Measurements from ENCODE around the gene OLFM4.

The OLFM4 gene, protein sequence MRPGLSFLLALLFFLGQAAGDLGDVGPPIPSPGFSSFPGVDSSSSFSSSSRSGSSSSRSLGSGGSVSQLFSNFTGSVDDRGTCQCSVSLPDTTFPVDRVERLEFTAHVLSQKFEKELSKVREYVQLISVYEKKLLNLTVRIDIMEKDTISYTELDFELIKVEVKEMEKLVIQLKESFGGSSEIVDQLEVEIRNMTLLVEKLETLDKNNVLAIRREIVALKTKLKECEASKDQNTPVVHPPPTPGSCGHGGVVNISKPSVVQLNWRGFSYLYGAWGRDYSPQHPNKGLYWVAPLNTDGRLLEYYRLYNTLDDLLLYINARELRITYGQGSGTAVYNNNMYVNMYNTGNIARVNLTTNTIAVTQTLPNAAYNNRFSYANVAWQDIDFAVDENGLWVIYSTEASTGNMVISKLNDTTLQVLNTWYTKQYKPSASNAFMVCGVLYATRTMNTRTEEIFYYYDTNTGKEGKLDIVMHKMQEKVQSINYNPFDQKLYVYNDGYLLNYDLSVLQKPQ

DNA sequence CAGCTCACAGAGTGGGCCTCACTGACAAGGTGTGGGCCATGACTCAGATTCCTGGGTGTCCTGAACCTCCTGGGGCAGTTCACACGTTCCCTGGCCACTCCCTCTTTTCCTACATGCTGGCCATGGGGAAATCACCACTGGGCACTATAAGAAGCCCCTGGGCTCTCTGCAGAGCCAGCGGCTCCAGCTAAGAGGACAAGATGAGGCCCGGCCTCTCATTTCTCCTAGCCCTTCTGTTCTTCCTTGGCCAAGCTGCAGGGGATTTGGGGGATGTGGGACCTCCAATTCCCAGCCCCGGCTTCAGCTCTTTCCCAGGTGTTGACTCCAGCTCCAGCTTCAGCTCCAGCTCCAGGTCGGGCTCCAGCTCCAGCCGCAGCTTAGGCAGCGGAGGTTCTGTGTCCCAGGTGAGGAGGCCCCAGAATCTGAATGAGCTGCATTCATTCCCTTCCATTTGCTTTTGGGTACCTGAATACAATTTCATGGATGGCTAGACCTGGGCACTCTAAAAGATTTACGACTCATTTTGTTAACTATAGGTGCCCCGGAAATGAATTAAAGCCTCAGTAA is at the start of gene OLFM4:
Gene OLFM4 (plus strand): TSS at position 177 of the 567 bp plus-strand sequence. CDS start 24 bp downstream, at position 201.
- TF ChIP-seq ZBTB7A (IDR thresholded peaks at IDR 0.05; ENCODE audit: low read depth) = no peak

- TF ChIP-seq ZBTB7A (IDR thresholded peaks at IDR 0.05; ENCODE audit: low read depth) (no peak), YY1 (IDR thresholded peaks at IDR 0.05; ENCODE audit: low read depth) (no peak), NFIC (IDR thresholded peaks at IDR 0.05) (no peak), REST (IDR thresholded peaks at IDR 0.05; ENCODE audit: low read depth) (no peak), TAF1 (IDR thresholded peaks at IDR 0.05; ENCODE audit: low read depth) (no peak), TEAD4 (IDR thresholded peaks at IDR 0.05) (no peak), EGR1 (IDR thresholded peaks at IDR 0.05) (no peak), CEBPB (IDR thresholded peaks at IDR 0.05) (no peak), USF1 (IDR thresholded peaks at IDR 0.05) (no peak), EP300 (IDR thresholded peaks at IDR 0.05; ENCODE audit: borderline replicate concordance) (no peak), FOXM1 (IDR thresholded peaks at IDR 0.05; ENCODE audit: borderline replicate concordance, low read depth) (no peak), TCF12 (IDR thresholded peaks at IDR 0.05; ENCODE audit: low read depth) (no peak)
- TF ChIP-seq, protein P1, sequence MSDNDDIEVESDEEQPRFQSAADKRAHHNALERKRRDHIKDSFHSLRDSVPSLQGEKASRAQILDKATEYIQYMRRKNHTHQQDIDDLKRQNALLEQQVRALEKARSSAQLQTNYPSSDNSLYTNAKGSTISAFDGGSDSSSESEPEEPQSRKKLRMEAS (IDR thresholded peaks at IDR 0.05) = no peak
These were observed 49.6 kb upstream of the OLFM4 start for GRCh38 chr13:52978989-52979388.

GRCh38 chr13:52980695-52981094 is 47.9 kb upstream of the OLFM4 start:
- TF ChIP-seq YY1 (IDR thresholded peaks at IDR 0.05; ENCODE audit: low read depth) (no peak), TAF1 (IDR thresholded peaks at IDR 0.05; ENCODE audit: low read depth) (no peak), FOXM1 (IDR thresholded peaks at IDR 0.05; ENCODE audit: borderline replicate concordance, low read depth) (no peak), RAD21 (IDR thresholded peaks at IDR 0.05; ENCODE audit: low read depth) (no peak), USF1 (IDR thresholded peaks at IDR 0.05) (no peak), CREB1 (IDR thresholded peaks at IDR 0.05; ENCODE audit: low read depth) (no peak), TCF12 (IDR thresholded peaks at IDR 0.05; ENCODE audit: low read depth) (no peak), EP300 (IDR thresholded peaks at IDR 0.05; ENCODE audit: borderline replicate concordance) (no peak), CEBPB (IDR thresholded peaks at IDR 0.05) (no peak), TEAD4 (IDR thresholded peaks at IDR 0.05) (no peak), REST (IDR thresholded peaks at IDR 0.05; ENCODE audit: low read depth) (no peak), NFIC (IDR thresholded peaks at IDR 0.05) (no peak), ZBTB7A (IDR thresholded peaks at IDR 0.05; ENCODE audit: low read depth) (no peak), EGR1 (IDR thresholded peaks at IDR 0.05) (no peak)
- TF ChIP-seq, protein P1 (IDR thresholded peaks at IDR 0.05) = no peak

DNA sequence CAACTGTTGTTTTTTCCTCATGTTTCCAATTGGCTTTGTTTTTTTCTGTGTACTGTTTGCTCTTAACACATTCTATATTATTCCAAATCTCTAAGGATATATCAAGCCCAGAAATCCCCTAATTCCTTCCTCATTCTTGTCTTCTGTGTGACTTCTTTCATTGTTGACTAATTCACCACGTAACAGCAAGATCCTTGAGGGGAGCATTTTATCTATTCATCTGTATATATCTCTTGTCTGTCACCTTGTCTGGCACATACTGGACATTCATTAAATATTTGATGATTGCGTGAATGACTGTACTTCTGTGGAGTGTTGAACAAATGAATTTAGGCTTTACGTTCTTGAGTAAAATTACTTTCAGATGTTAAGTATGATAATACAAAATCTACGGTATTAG is 44.8 kb upstream of the OLFM4 start:
- TF ChIP-seq TEAD4 (IDR thresholded peaks at IDR 0.05) = no peak
- TF ChIP-seq RAD21 (IDR thresholded peaks at IDR 0.05; ENCODE audit: low read depth) = no peak
- no peak for TF ChIP-seq TCF12 (IDR thresholded peaks at IDR 0.05; ENCODE audit: low read depth)
- TF ChIP-seq CREB1 (IDR thresholded peaks at IDR 0.05; ENCODE audit: low read depth) = no peak
- no peak for TF ChIP-seq YY1 (IDR thresholded peaks at IDR 0.05; ENCODE audit: low read depth)

- no peak for TF ChIP-seq EGR1 (IDR thresholded peaks at IDR 0.05)
These were observed 43.7 kb upstream of the OLFM4 start for GRCh38 chr13:52984881-52985363.

All from Ishikawa (cell line).